ENCODE results near the gene TDRD10.
"Not testable (repeated sequence)": the region's sequence is repeated elsewhere in the genome, so short reads cannot be mapped to it uniquely, and the experiment has no call there.

Gene TDRD10

DNA sequence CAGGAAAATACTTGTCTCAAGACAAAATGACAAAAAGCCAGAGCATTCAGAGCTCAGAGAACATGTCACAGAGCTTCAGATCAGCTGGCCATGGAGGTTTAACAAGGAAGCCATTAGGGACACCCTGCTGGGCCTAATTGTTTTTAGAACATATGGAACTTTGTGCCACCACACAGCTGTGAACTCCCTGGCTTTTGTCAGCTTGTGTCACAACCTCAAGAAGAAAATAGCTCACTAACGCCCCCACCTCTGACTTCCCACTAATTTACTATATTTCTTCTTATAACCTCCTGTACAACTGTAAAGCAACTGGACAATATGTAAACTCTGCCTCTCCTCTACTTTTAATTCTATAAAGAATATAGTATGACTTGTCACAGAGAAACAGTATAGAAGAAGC, 21.0 kb upstream of the TDRD10 start:
- peak; percentile 17 for DNase-seq

- no peak for DNase-seq
These were observed 17.8 kb upstream of the TDRD10 start for GRCh38 chr1:154483941-154484803.

DNA sequence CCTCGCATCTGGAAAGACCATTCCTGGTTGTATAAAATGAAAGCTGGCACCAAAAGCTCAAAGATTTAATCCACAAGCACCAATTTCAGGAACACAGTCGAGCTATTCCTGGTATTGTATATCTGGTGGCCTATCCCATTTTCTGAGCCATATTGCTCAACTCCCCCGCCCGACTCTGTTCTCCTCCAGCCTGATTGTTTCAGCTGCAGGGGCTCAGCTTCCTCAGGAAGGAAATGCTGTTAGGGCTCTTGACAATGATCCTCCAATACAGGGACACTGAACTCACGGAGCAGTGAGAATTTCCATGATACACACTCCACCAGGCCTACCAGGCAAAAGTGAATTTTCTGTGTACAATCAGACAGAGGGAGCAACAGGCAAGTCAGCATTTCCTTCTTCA, 16.9 kb upstream of the TDRD10 start:
- DNase-seq = no peak

GRCh38 chr1:154485910-154486496, 16.0 kb upstream of the TDRD10 start:
- no peak for DNase-seq

DNA sequence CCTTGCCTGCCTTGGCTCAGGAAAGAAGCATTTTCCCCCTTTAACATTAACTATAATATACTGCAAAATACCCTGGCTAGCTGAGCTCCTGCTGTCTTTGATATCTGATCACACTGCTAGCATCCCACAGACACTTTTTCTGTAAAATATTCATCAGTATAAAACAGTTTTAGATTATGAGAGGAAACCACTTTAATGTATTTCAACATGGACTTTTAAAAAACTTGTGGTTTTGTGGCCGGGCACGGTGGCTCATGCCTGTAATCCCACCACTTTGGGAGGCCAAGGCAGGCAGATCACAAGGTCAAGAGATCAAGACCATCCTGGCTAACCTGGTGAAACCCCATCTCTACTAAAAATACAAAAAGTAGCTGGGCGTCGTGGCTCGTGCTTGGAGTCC, 15.3 kb upstream of the TDRD10 start:
- DNase-seq = not testable (repeated sequence)

DNA sequence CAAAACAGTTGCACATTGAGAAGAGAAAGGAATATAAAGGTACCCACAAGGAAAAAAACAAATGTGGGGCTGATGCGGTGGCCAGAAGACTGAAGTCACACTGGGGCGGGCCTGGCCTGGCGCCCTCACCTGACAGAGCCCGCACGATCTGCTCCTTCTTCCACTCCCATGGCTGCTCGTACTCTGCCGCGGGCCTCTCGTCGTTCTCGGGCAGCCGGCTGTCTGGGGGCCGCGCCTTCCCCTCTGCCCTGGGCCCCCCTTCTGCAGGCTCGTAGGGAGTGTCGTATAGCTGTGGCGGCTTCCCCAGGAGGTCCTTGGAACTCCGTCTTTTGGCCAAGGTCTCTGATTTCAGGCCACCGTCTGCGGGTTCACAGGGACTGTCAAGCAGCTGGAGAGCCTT, 13.1 kb upstream of the TDRD10 start:
- DNase-seq = no peak

DNA sequence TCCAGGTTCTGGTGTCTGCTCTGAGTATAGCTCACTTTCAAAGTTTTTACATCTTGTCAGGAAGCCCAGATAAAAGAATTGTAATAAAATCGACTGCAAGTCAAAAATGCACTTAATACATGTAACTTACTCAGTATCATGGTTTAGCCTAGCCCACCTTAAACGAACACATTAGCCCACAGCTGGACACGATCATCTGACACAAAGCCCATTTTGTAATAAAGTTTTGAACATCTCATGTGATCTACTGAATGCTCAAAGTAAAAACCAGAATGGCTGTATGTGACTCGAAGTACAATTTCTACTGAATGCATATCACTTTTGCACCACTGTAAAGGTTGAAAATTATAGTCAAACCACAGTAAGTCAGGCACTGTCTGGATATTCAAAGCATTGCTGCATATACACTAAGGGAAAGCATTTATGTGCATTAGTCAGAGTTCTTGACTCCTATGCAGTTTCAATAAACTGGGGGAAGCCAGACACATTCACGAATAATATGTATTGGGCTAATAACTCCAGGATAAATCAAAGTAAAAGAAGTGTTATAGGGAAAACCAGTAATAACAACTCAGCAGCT, 12.2 kb upstream of the TDRD10 start:
- no peak for DNase-seq

- DNase-seq = no peak
These were observed 11.7 kb upstream of the TDRD10 start for GRCh38 chr1:154490317-154490716.

GRCh38 chr1:154492115-154492514, 9.9 kb upstream of the TDRD10 start:
- no peak for DNase-seq

- DNase-seq = no peak
These were observed 8.7 kb upstream of the TDRD10 start for GRCh38 chr1:154493276-154493675.

GRCh38 chr1:154495496-154496273, 6.3 kb upstream of the TDRD10 start:
- no peak for DNase-seq

GRCh38 chr1:154496383-154496782, 5.6 kb upstream of the TDRD10 start:
- DNase-seq = no peak

DNA sequence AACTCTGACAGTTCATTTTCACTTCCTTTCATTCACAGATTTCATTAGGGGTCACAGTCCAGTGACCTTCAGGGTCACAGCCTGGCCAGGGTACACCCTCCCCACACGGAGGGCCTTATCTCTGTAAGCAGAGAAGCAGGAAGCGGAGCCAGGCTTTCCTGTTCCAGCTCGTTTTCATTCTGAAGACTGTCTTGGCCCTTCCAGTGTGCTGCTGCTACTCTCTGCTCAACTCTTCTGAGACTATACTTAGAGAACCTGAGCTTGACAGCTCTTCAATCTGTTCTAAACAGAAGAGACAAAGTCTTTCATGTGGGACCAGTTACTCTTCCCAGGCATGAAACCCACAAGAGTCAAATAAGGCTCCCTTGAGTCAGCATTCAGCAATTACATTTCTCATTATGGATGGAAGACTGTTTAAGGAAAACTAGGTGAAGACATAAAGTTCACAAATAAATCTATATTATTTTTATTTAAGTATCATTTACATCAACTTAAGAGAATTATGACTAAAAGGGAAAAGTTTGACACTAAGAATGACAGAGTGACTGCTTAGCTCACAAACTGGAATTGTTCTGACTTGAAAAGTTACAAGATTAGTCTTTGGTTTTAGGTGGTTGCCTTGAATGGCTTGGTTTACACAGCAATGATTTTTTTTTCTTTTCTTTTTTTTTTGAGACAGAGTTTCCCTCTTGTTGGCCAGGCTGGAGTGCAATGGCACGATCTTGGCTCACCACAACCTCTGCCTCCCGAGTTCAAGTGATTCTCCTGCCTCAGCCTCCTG, 4.8 kb upstream of the TDRD10 start:
- no peak for DNase-seq

DNA sequence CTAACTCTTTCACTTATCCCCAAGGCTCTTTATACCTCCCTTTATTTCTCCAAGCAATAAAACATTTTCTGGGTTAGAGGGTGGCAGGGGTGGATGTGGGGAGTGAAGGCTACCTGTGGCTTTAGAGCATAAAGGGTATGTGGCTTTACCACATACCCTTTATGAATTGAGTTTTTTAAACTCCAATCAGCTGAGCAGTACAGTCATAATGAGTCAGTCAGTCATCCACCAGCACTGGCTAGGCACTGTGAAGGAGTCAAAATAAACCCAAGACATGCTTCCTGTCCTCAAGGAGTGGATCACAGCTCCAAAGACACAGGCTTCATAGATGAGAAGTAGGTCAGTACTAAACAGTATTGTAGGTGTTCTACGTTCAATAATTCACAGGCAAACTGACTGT, 2.6 kb upstream of the TDRD10 start:
- DNase-seq = no peak

- no peak for DNase-seq
These were observed 1.5 kb upstream of the TDRD10 start for GRCh38 chr1:154500533-154500932.

GRCh38 chr1:154501423-154502065, 475 bp upstream of the TDRD10 start:
- no peak for DNase-seq

GRCh38 chr1:154502744-154503115, 711 bp downstream of the TDRD10 start:
- no peak for DNase-seq

DNA sequence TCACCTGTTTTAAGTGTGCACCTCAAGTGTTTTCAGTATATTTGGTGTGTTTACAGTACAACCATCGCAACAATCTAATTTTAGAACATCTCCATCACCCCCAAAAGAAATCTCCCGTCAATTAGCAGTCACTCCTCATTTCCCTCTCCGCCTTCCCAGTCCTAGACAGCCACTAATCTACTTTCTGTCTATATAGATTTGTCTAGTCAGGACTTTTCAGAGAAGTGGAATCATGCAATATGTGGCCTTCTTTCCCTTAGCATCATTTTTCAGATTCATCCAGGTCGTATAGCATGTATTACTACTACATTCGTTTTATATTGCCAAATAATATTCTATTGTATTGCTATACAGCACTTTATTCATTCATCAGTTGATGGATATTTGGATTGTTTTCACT, 1.9 kb downstream of the TDRD10 start:
- no peak for DNase-seq

DNA sequence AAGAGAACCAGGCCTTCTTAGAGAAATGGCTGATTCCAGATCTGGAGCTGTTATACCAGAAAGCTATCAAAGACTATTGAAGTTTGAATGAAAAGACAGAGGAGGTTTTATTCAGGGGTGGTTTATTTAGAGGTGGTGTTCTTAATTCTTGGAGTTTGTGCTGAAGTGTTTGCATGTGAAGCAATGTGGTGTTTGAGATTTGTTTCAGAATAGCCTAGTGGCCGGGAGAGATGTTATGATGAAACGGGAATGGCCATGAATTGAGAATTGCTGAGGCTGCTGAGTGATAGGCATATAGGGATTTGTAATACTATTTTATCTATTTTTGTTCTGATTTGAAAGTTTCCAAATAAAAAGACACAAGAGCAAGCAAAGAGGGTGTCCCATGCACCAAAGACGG, 10.7 kb downstream of the TDRD10 start:
- DNase-seq = no peak

DNA sequence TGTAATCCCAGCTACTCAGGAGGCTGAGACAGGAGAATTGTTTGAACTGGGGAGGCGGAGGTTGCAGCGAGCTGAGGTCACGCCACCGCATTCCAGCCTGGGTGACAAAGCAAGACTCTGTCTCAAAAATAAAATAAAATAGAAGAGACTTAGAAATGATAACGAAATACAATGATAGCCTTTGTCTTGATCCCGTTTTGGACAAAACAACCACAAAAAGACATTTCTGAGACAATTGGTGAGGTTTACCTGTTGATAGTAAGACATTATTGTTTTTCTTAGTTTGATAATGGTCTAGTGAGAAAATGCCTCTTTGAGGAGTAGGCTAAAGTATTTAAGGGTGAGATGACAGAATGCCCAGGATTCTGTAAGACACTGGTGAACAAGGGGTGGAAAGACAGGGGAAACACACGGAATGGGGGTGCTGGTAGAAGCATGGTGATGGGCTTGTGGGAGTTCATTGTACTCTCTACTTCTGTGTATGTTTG, 12.1 kb downstream of the TDRD10 start:
- DNase-seq = no peak

- DNase-seq = no peak
These were observed 15.6 kb downstream of the TDRD10 start for GRCh38 chr1:154517661-154518060.

DNA sequence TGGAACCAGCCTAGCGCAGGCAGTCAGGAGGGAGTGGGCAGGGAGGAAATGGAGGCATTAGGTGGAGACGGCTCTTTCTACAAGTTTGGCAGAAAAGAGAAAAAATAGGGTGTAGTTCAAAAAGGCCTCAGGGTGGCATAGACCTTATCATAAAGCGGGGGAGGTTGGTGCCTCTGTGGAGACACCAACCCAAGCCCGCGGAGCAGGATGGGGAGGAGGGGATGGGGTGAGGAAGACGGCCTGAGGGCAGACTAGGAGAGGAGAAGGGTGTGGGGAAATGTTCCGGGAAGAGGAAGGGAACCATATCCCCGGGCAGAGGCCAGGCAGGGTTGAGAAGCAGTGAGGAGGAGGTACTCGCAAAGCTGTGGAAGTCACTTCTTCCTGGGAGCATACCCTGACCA, 17.6 kb downstream of the TDRD10 start:
- no peak for DNase-seq

All from NCI-H1105 treated with DMSO at 0.1 percent for 48 hours (cell line).